ENCODE data around the gene TBX3.

GRCh38 chr12:114689075-114689994 lies 5.4 kb upstream of the TBX3 start:
- no peak for TF ChIP-seq CTCF (IDR thresholded peaks at IDR 0.05)
- TF ChIP-seq POLR2A (IDR thresholded peaks at IDR 0.05), result no peak
